Activated CD4-positive, CD25-positive, alpha-beta regulatory T cell treated with anti-CD3 and anti-CD28 coated beads, Interleukin-2, amount 50 U/mL, for 72 hours (primary cell): ENCODE results near the gene MPZL1.
"Not testable (repeated sequence)": the region's sequence is repeated elsewhere in the genome, so short reads cannot be mapped to it uniquely, and the experiment has no call there.

Experiments used
- DNase-seq: peaks from one replicate; pipeline ENCODE4 v3.0.0; 2021

The MPZL1 gene

GRCh38 chr1:167719715-167720421 lies 1.9 kb upstream of the MPZL1 start:
- not testable (repeated sequence) for DNase-seq

DNA sequence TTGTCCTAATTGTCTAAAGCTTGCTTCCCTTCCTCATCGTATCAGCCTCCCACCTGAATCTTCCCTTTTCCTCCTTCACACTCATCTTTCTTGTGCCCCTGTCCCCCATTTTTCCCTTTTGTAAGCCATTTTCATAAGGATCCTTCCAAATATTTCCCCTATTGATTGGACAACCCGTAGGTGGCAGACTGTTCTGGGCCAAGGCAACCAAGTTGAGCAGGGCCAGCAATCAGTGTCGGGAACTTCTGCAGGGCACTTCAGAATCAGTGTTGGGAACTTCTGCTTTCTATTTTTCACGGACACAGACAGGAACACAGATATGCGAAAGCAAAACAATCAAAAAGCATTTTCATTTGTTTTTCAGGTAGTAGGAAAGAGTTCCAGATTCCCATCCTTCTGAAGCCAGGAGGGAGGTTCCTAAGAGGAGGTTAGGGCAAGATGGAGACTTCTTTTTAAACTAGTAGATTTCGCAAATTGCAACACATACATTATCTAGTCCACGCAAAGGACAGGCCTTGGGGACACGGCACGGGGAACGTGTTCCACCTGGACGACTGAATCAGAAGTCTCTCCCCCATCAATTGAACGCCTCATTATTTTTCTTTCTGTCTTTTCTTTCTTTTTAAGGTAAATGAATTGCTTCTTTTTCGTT lies 691 bp upstream of the MPZL1 start:
- DNase-seq = no peak

- DNase-seq = no peak
Observed at GRCh38 chr1:167722152-167722869, 529 bp downstream of the MPZL1 start.

- no peak for DNase-seq
Observed at GRCh38 chr1:167722870-167723251, 1.1 kb downstream of the MPZL1 start.

DNA sequence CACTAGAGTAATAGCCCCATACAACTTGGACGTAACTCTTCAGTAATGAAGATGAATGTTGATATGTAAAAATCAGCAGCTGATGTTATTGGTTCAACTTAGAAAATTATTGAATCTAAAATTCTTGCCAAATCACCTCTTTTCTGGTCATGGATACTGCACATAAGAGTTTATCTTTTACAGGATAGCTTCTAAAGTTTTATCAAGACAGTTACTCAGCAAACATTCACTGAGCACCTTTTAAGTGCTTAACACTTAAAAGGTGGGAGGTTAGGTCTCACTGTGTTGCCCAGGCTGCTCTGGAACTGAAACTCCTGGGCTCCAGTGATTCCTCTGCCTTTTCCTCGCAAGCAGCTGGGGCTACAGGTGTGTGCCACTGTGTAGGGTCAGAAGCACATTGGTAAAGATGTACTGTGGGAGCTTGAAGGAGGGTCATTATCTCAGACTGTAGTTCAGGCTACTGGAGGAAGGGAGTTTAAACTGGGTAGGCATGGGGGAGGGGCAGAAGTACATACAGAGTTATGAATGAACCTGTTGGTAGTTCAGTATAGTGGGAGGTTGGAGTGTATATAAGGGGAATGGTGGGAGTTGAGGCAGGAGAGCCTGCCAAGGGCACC lies 2.0 kb downstream of the MPZL1 start:
- no peak for DNase-seq

DNA sequence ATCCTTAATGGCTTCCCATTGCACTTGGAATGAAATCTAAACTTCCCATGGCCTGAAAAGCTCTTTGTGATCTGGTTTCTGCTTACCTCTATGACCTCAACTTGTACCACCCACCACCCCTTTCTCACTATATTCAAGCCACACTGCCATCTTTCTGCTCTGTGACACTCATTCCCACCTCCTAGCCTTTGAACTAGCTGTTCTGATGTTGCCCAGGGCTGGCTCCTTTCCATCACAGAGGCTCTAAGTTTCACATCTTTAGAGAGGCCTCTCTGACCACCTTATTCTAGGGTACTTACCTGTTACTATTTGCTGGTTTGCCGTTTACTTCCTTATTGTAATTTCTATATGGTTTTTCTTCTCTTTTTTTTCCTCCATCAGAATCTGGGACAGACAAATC lies 4.2 kb downstream of the MPZL1 start:
- no peak for DNase-seq

DNA sequence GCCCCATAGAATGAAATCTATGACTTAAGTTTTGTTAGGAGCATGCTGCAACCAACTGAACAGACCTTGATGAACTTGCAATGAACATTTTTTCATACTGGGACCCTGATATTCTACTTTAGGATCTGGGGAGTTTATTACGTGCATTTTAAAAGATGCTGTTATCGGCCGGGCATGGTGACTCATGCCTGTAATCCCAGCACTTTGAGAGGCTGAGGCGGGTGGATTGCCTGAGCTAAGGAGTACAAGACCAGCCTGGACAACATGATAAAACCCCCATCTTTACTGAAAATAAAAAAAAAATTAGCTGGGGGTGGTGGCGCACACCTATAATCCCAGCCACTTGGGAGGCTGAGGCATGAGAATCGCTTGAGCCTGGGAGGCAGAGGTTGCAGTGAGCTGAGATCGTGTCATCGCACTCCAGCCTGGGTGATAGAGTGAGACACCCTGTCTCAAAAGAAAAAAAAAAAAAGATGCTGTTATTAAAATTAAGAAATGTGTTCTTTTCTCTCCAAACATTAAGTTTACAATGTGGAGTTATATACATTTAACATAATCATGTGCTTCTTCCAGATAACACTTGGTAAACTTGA lies 7.1 kb downstream of the MPZL1 start:
- DNase-seq = no peak

DNA sequence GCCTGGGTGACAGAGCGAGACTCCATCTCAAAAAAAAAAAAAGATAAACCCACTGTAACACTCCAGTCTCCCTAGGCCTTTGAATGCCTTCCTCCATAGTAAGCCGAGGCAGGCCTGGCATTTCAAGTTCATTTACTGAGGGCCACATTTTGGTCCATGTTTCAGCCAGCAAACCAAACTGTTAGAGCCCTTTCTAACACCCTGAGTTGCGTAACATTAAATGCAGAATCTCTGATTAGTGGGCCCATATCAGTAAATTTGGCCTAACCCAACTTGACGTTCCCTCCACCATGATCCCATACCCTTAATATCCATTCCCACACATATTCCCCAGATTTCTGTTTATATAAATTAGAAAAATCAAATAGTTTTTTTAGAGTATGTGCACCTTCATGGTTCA lies 12.4 kb downstream of the MPZL1 start:
- DNase-seq = no peak

GRCh38 chr1:167734841-167735240 lies 13.1 kb downstream of the MPZL1 start:
- no peak for DNase-seq

DNA sequence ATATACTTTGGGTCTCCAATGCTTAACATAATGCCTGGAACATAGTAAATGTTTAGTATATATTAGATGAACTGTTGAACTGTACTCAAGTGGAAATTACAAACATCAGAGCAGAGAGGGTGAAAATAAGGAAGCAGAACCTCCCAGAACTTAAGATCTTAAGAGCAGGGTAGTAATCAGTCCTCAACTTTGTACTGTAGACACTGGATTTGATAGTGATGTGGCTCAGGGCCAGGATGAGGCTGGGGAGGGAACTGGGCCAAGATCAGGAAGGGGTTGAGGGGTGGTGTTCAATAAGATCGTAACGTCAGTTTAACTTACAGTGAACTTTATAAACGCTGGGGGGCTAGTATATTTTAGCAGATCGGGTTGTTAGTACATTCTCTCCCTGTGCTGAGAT lies 15.4 kb downstream of the MPZL1 start:
- DNase-seq = no peak

GRCh38 chr1:167738158-167738557 lies 16.4 kb downstream of the MPZL1 start:
- no peak for DNase-seq

DNA sequence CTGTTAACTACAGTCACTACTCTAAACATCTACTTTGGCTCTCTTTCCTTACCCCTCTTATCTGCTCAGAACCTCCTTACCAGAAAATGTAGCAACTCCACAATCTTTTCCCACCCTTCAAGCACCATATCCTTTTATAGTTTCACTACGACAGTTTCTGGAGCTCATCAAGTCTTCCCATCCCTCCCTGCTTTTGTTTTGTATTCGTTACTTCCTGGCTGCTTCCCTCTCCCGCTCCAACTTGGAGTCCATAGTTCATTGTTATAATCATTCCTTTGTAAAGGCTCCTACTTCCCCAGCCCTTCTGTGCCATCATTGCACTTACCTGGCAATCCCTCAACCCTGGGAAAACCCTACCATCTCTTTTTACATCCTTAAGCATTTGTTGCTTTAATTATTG lies 18.0 kb downstream of the MPZL1 start:
- DNase-seq = no peak

- not testable (repeated sequence) for DNase-seq
Observed at GRCh38 chr1:167741103-167741502, 19.3 kb downstream of the MPZL1 start.

DNA sequence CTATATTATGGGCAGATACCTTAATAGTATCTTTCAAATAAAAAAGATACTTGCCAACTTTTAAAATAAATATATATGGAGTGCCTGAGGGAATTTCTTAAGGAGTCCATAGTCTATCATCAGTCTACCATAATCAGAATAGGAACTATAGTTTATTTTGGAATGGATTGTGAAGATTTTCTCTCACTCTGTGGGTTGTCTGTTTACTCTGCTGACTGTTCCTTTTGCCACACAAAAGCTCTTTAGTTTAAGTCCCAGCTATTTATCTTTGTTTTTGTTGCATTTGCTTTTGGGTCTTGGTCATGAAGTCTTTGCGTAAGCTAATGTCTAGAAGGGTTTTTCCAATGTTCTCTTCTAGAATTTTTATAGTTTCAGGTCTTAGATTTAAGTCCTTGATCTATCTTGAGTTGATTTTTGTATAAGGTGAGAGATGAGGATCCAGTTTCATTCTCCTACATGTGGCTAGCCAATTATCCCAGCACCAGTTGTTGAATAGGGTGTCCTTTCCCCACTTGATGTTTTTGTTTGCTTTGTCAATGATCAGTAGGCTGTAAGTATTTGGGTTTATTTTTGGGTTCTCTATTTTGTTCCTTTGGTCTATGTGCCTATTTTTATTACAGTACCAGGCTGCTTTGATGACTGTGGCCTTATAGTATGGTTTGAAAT lies 20.7 kb downstream of the MPZL1 start:
- not testable (repeated sequence) for DNase-seq

DNA sequence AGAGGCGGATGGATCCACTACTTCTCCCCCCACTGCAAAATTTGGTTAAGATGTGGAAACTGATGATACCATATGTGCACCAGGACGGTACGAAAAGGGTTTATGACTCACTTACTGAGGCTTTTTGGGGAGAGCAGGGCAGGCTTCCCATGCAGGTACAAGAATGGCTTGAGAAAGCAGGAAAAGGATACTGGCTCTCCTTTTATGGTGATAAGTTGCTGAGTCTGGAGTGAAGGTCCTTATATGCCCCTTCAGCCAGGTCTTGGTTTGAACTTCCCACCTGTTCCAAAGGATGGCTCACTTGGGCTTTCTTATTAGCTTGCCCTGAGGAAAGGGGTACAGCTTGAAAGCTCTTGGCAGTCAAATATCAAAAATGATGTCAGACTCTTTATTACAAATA lies 23.1 kb downstream of the MPZL1 start:
- no peak for DNase-seq

DNA sequence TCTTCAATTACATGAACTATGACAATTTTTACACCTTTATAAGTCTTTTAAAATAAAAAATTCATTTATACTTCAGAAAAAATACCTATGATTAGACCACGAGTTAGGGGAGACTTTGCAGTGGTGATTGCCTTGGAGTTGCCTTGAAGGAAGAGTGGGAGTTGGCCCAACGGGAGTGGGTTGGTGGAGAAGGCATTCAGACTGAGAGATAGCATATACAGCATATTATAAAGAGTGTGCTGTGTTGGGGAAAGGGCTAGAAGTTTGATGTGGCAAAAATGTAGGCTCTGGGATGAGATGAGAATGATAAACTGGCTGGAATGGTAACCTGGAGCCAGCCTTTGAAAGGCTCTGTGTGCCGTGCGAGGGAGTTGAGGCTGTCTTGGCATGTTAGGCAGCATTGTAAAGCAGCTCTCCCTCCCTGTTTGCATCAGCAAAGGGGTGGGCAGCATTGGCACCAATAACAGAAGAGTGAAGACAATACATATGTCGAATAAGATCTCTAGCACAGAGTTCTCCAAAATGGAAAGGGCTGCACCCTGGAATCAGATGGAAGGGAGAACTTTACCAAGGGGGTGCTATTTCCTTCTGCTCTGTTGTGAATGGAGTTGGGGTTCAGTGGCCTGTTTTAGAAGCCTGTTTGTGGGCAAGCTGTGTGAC lies 24.4 kb downstream of the MPZL1 start:
- DNase-seq = no peak

- no peak for DNase-seq
Observed at GRCh38 chr1:167746988-167747655, 25.3 kb downstream of the MPZL1 start.

DNA sequence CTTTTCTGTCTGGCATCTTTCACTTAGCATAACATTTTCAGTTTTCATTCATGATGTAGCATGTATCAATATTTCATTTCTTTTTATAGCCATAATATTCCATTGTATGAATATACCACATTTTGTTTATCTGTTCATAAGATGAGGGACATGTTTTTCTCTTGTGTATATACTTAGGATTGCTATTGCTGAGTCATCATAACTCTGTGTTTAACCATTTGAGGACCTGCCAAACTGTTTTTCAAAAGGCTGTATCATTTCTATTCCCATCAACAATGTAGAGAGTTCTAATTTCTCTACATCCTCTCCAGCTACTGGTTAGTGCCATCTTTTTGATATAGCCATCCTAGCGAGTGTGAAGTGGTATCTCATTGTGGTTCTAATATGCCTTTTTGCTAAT lies 26.2 kb downstream of the MPZL1 start:
- DNase-seq = no peak

- no peak for DNase-seq
Observed at GRCh38 chr1:167748906-167749305, 27.1 kb downstream of the MPZL1 start.

DNA sequence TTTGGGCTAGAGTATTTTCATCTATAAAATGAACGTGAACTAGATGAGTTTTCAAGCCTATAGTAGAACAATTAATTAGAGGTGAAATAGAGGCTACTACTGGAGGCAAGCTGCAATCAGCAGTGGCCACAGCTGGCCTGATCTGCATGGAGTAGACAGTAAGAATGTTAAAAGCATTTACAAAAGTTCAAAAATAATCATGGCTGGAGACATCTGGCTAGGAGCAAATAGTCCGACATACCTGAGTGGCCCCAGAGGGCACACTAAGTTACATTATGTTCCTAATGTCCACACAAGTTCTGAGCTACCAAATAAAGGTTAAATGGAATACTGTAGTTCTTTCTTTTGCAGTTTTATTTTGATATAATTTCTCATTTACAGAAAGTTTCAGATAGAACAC lies 28.0 kb downstream of the MPZL1 start:
- DNase-seq = no peak

GRCh38 chr1:167750641-167751040 lies 28.9 kb downstream of the MPZL1 start:
- DNase-seq = no peak

GRCh38 chr1:167751676-167752075 lies 29.9 kb downstream of the MPZL1 start:
- DNase-seq = no peak
